ENCODE data around the gene CDRT15. TPM values are rescaled to one million over a fixed set of nuclear protein-coding genes. Genes with fewer than 3 reads are reported as not detected.

Gene CDRT15
- total RNA-seq (2022; extraction: Qiagen RNA extraction) = not detected in 5 replicates

DNA sequence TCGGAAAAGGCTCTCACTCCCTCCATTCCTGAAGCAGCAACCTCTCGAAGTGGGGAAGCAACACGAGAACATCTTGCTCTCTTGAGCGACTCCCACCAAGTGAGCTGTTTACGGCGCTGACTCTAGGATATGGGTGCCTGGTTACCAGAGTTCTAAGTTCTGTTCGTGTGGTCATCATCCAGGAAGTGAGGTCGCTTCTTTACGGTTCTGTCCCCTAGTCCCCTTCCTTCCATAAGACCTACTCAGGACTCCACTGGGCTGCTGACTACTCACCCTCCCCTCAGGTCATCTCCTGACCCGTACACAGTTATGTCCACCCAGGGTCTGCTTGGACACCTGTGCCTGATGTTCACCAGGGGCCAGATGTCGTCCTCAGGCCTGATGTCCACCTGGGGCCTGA lies at the start of gene CDRT15:
Gene CDRT15, minus strand, starts transcription at position 101 of the 400 bp plus-strand sequence. Its CDS starts 29 bp downstream, at position 72.

Other genes starting within 250 kb of the CDRT15 start
- gene COX10, start 167.4 kb downstream of the CDRT15 start, total RNA-seq (2022; extraction: Qiagen RNA extraction) = 19.2 to 22.4 TPM (median 20.8 TPM) in 5 replicates
- 0.88 to 1.9 TPM (median 1.7 TPM) in 5 replicates for gene HS3ST3B1, start 64.2 kb upstream of the CDRT15 start, total RNA-seq (2022; extraction: Qiagen RNA extraction)